ENCODE measurements around the gene CDH11. TPM values are rescaled to one million over a fixed set of nuclear protein-coding genes. Genes with fewer than 3 reads are reported as not detected.

CDH11 gene
- total and polyA plus RNA-seq, 10 donors: 4.3 to 721 (median 305) TPM

DNA sequence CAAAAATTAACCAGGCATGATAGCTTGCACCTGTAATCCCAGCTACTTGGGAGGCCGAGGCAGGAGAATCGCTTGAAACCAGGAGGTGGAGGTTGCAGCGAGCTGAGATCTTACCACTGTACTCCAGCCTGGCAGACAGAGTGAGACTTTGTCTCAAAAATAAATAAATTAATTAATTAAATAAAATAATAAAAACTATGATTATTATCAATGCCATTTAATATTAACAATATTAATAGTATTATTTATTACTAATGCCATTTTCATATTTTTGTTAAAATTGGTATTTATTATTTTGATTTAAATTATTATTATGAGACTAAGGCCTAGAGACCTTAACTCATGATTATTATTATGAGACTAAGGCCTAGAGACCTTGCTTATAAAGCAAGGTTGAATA, 121.2 kb downstream of the CDH11 start:
- no peaks in the 10 kb centered on the region for H3K27me3 ChIP-seq (replicated peaks in 1 of 7)
- WGBS, 5 donors: 71 to 94% (median 88%) methylated on average over 3 of the region's 3 CpGs
- H3K27ac ChIP-seq: no peak overlapping the region
- H3K4me3 ChIP-seq: no peak overlapping the region
- TF ChIP-seq CTCF (IDR thresholded peaks at IDR 0.05 in 8 of 11, conservative IDR thresholded peaks at IDR 0.05 in 3 of 11) (no peak), POLR2A (IDR thresholded peaks at IDR 0.05) (no peak), POLR2AphosphoS5 (IDR thresholded peaks at IDR 0.05) (no peak)
- no peak for DNase-seq
- H3K9me3 ChIP-seq: no peaks in the 10 kb centered on the region
- intact Hi-C loops (cut with DNase I; ENCODE audit: low total_unique reads): no loop called here
- peaks cover 0 to 12% (median 3%) of the 10 kb centered on the region in 6 donors for H3K4me1 ChIP-seq
- peaks cover 0 to 63% (median 12%) of the 10 kb centered on the region in 6 donors for H3K36me3 ChIP-seq

DNA sequence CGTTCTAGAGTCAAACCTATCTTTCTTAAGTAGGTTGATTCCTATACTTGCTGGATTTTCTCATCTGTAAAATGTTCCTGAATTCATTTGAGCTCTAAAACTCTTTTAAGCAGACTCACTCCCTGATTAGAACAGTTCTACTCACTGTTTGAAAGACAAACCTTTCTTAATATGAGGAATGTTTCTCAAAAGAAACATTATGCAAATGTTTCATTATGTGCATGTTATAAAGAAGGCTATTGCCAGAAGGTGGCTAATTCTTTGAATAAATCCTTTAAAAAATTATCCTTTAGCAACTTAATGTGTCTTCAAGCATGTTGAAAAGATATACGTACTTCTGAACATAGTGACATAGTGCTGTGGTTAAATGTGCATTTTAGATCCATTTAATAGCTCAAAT, 124.1 kb downstream of the CDH11 start:
- TF ChIP-seq CTCF (IDR thresholded peaks at IDR 0.05 in 8 of 11, conservative IDR thresholded peaks at IDR 0.05 in 3 of 11): no peak
- no peak for TF ChIP-seq POLR2A (IDR thresholded peaks at IDR 0.05)
- no peak for TF ChIP-seq POLR2AphosphoS5 (IDR thresholded peaks at IDR 0.05)
- intact Hi-C loops (cut with DNase I; ENCODE audit: low total_unique reads): no loop called here
- peaks cover 0 to 48% (median 8%) of the 10 kb centered on the region in 6 donors for H3K36me3 ChIP-seq
- no peaks in the 10 kb centered on the region for H3K27me3 ChIP-seq (replicated peaks in 1 of 7)
- peaks cover 0 to 11% (median 3%) of the 10 kb centered on the region in 6 donors for H3K4me1 ChIP-seq
- no peak for DNase-seq
- 78 to 91% (median 81%) methylated on average over 2 of the region's 2 CpGs for WGBS, 5 donors
- H3K9me3 ChIP-seq: no peaks in the 10 kb centered on the region
- H3K27ac ChIP-seq: no peak overlapping the region
- H3K4me3 ChIP-seq: no peak overlapping the region

DNA sequence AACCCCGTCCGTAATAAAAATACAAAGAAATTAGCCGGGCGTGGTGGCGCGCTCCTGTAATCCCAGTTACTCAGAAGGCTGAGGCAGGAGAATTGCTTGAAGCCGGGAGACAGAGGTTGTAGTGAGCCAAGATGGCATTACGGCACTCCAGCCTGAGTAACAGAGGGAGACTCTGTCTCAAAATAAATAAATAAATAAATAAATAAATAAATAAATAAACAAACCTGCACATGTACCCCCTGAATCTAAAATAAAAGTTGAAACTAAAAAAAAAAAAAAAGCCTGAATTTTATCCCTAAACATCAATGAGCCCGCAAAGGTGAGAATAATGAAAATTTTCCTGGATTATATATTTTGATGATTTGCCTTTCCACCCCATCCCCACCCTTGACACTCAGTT, 124.7 kb downstream of the CDH11 start:
- Histone ChIP-seq H3K4me3 (no peak overlapping the region), H3K27ac (no peak overlapping the region), H3K4me1 (peaks cover 0 to 5% (median under 1%) of the 10 kb centered on the region in 6 donors), H3K9me3 (no peaks in the 10 kb centered on the region), H3K36me3 (peaks cover 0 to 54% (median 8%) of the 10 kb centered on the region in 6 donors), H3K27me3 (replicated peaks in 1 of 7) (no peaks in the 10 kb centered on the region)
- DNase-seq: no peak
- TF ChIP-seq CTCF (IDR thresholded peaks at IDR 0.05 in 8 of 11, conservative IDR thresholded peaks at IDR 0.05 in 3 of 11): no peak
- no peak for TF ChIP-seq POLR2A (IDR thresholded peaks at IDR 0.05)
- TF ChIP-seq POLR2AphosphoS5 (IDR thresholded peaks at IDR 0.05): no peak
- 88 to 97% (median 92%) methylated on average over 9 of the region's 9 CpGs for WGBS, 5 donors
- intact Hi-C loops (cut with DNase I; ENCODE audit: low total_unique reads): no loop called here

DNA sequence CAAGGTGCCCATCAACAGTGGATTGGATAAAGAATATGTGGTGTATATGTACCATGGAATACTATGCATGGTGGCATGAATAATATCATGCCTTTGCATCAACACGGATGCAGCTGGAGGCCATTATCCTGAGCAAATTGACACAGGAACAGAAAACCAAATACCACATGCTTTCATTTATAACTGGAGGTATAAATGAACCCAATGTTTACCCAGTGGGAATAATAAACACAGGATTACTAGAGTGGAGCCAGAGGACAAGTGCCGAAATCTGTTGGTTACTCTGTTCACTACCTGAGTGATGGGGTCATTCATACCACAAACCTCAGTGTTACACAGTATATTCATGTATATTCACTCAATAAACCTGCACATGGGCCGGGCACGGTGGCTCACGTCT, 125.2 kb downstream of the CDH11 start:
- Histone ChIP-seq H3K4me3 (no peak overlapping the region), H3K4me1 (no peaks in the 10 kb centered on the region), H3K36me3 (peaks cover 0 to 59% (median 8%) of the 10 kb centered on the region in 6 donors), H3K27me3 (replicated peaks in 1 of 7) (no peaks in the 10 kb centered on the region), H3K9me3 (no peaks in the 10 kb centered on the region), H3K27ac (no peak overlapping the region)
- 83 to 93% (median 88%) methylated on average over 5 of the region's 5 CpGs for WGBS, 5 donors
- intact Hi-C loops (cut with DNase I; ENCODE audit: low total_unique reads): no loop called here
- no peak for TF ChIP-seq POLR2A (IDR thresholded peaks at IDR 0.05)
- no peak for TF ChIP-seq CTCF (IDR thresholded peaks at IDR 0.05 in 8 of 11, conservative IDR thresholded peaks at IDR 0.05 in 3 of 11)
- no peak for TF ChIP-seq POLR2AphosphoS5 (IDR thresholded peaks at IDR 0.05)
- no peak for DNase-seq

Measured in spleen (tissue), 11 donors.